Fibroblast of mammary gland (primary cell): Measurements from ENCODE around the gene TMPRSS11B.

Experiments used
- DNase-seq: peaks from one replicate; pipeline ENCODE4 v3.0.0-alpha.2; 2010; ENCODE audit warnings: low read depth
- H3K4me3 ChIP-seq: 2 replicates; pipeline ENCODE4 v1.5.1; 2011; ENCODE audit warnings: low read depth, mild to moderate bottlenecking, low read length, moderate library complexity; ENCODE audit not compliant: control insufficient read depth
- CTCF ChIP-seq: conservative IDR thresholded peaks from 2 replicates; pipeline ENCODE4 v1.5.1; 2011; ENCODE audit warnings: low read depth, low read length, inconsistent platforms; ENCODE audit not compliant: control insufficient read depth, insufficient read depth

Gene TMPRSS11B

GRCh38 chr4:68278029-68278428, 32.5 kb upstream of the TMPRSS11B start:
- no peak overlapping the region for H3K4me3 ChIP-seq
- DNase-seq: no peak
- no peak for TF ChIP-seq CTCF

GRCh38 chr4:68277627-68278026, 32.1 kb upstream of the TMPRSS11B start:
- no peak for TF ChIP-seq CTCF
- DNase-seq: no peak

GRCh38 chr4:68272860-68273259, 27.4 kb upstream of the TMPRSS11B start:
- TF ChIP-seq CTCF: no peak
- no peak overlapping the region for H3K4me3 ChIP-seq
- DNase-seq: peak; percentile 1

More at GRCh38 chr4:68277627-68278026, 32.1 kb upstream of the TMPRSS11B start:
- H3K4me3 ChIP-seq: no peak overlapping the region

DNA sequence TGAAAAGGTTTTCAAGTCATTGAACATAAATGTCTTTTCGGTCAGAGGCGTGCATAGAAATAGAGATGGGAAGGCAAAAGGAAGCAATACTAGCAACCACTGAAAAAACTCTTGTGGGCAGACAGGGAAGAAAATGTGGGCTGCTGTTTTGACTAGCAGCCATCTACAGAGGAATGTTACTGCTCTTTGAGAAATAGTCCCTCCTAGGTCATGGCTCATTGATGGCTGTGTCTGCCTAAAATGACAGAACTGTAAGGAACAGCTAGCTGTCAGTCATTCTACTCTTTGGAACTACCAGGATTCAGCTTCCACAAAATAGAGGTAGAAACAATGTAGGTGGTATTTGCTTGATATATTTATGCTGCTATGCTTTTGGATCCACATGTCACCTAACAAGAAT, 26.9 kb upstream of the TMPRSS11B start:
- DNase-seq: peak; percentile 1
- TF ChIP-seq CTCF: no peak
- peak overlapping the region; percentile 23 for H3K4me3 ChIP-seq

DNA sequence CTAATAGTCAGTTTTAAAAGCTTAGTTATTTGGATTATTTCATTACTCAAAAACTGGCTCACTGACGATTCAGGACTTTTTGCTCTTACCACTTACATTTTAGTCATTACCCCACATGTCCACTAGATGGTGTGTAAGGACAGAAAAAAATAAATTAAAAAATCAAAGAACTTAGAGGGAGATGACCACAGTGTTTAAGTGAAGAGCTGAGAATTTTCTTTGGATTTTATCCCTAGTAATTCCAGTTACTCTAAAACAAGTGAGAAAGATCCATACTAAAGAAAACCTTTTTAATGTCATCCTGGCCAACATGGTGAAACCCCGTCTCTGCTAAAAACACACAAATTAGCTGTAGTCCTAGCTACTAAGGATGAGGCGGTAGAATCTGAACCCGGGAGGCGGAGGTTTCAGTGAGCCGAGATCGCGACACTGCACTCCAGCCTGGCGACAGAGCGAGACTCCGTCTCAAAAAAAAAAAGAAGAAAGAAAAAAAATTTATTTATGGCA, 26.4 kb upstream of the TMPRSS11B start:
- peak; percentile 65 for DNase-seq
- H3K4me3 ChIP-seq: peak overlapping the region; percentile 23
- peak; percentile 68 for TF ChIP-seq CTCF

DNA sequence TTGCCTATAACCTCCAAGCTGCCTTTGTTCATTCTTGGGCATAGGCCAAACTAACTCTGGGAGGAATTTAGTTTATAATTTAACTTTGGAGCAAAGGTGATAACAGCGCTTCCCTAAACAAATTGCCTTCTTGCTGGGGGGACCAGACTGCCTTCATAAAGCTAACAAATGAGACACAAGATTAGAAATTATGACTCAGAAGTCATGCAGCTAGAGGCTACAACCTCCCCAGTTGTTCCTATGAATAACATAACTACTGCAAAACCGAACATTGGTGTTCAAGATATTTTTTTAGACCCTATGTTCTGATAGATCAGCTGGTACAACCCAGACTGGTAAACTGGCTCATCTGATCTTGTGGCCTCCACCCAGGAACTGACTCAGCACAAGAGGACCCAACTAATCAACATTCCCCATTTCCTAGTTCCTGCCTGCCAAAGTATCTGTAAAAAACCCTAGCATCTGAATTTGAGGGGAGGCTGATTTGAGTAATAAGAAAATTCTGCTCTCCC, 22.0 kb upstream of the TMPRSS11B start:
- no peak for TF ChIP-seq CTCF
- DNase-seq: peak; percentile 20
- H3K4me3 ChIP-seq: no peak overlapping the region
